ENCODE measurements around the gene TTC23. TPM values are rescaled to one million over a fixed set of nuclear protein-coding genes. Genes with fewer than 3 reads are reported as not detected.

TTC23 gene
- total RNA-seq, 1 donor from 2014 or later: 32.3 TPM

DNA sequence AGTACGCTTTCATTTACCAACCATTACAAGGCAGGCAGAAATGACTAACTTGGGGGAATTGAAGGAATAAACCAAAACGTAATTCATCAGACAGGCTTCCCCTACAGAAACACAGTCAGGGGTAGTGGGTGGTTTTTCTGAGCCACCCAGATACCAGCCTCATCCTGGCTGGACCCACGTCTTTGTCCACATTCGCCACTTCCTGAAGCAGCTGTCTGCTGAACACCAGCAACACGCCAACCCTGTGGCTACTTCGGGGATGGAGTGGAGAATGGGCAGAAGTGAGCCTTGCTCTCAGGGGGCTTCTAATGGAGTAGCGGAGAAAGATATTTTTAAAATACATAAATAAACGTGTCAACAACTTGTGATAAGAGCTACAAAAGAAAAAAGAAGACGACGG, 104.4 kb downstream of the TTC23 start:
- no peak for DNase-seq (ENCODE audit: low spot score in 2 of 2, unreplicated experiment in 2 of 2)
- H3K9me3 Mint-ChIP-seq: no peaks in the 10 kb centered on the region
- H3K27me3 Mint-ChIP-seq (ENCODE audit: low read depth): no peaks in the 10 kb centered on the region
- peaks cover 27% of the 10 kb centered on the region for H3K36me3 Mint-ChIP-seq
- H3K27ac Mint-ChIP-seq: no peak overlapping the region
- TF ChIP-seq, protein P1, sequence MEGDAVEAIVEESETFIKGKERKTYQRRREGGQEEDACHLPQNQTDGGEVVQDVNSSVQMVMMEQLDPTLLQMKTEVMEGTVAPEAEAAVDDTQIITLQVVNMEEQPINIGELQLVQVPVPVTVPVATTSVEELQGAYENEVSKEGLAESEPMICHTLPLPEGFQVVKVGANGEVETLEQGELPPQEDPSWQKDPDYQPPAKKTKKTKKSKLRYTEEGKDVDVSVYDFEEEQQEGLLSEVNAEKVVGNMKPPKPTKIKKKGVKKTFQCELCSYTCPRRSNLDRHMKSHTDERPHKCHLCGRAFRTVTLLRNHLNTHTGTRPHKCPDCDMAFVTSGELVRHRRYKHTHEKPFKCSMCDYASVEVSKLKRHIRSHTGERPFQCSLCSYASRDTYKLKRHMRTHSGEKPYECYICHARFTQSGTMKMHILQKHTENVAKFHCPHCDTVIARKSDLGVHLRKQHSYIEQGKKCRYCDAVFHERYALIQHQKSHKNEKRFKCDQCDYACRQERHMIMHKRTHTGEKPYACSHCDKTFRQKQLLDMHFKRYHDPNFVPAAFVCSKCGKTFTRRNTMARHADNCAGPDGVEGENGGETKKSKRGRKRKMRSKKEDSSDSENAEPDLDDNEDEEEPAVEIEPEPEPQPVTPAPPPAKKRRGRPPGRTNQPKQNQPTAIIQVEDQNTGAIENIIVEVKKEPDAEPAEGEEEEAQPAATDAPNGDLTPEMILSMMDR (IDR thresholded peaks at IDR 0.05; ENCODE audit: unreplicated experiment): no peak
- no peak overlapping the region for H3K4me3 Mint-ChIP-seq
- no peaks in the 10 kb centered on the region for H3K4me1 Mint-ChIP-seq

GRCh38 chr15:99143655-99144610, 105.4 kb downstream of the TTC23 start:
- Mint-ChIP-seq H3K27ac (no peak overlapping the region), H3K36me3 (peaks cover 27% of the 10 kb centered on the region), H3K9me3 (no peaks in the 10 kb centered on the region), H3K27me3 (ENCODE audit: low read depth) (no peaks in the 10 kb centered on the region), H3K4me1 (no peaks in the 10 kb centered on the region), H3K4me3 (no peak overlapping the region)
- TF ChIP-seq, protein P1 (IDR thresholded peaks at IDR 0.05; ENCODE audit: unreplicated experiment): no peak
- DNase-seq (ENCODE audit: low spot score in 2 of 2, unreplicated experiment in 2 of 2): no peak

DNA sequence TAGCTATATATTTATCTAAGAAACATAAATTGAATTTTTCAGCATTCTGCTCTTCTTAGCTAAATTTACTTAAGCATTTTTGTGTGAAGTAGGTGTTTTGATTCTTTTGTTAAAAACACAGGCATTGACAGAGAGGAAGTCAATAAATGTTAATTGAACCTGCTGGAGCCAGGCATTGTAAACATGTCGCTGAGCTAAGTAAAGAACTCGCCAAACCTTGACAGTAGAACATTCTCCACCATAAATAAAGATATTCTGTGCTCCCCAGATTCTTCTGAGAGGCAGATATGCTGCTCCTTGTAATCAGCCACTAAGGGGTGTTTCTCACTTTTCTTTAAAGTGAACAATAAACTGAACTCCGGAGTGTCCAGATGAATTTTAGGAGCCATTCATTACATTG, 106.1 kb downstream of the TTC23 start:
- Mint-ChIP-seq H3K4me1 (no peaks in the 10 kb centered on the region), H3K27me3 (ENCODE audit: low read depth) (no peaks in the 10 kb centered on the region), H3K27ac (no peak overlapping the region), H3K36me3 (peaks cover 21% of the 10 kb centered on the region), H3K9me3 (no peaks in the 10 kb centered on the region), H3K4me3 (no peak overlapping the region)
- TF ChIP-seq, protein P1 (IDR thresholded peaks at IDR 0.05; ENCODE audit: unreplicated experiment): no peak
- DNase-seq (ENCODE audit: low spot score in 2 of 2, unreplicated experiment in 2 of 2): no peak

DNA sequence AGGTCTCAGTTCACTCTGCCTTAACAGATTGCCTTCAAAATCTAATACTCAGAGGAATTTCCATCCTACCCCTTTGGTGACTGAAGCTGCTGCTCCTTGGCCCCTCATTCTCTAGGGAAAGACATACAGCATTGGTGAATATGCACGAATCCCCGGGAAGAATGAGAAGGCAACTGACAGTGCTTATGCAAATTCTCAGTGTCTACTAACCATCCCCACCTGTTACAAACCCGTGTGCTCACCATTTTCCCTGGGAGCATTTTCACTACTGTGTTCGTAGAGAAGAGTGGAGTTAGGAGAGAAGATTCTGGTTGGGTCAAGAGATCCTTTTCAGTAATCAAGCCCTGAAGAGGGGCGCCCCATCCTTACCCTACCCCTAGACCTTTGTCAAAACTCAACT, 106.8 kb downstream of the TTC23 start:
- DNase-seq (ENCODE audit: low spot score in 2 of 2, unreplicated experiment in 2 of 2): no peak
- no peaks in the 10 kb centered on the region for H3K27me3 Mint-ChIP-seq (ENCODE audit: low read depth)
- H3K27ac Mint-ChIP-seq: no peak overlapping the region
- TF ChIP-seq, protein P1 (IDR thresholded peaks at IDR 0.05; ENCODE audit: unreplicated experiment): no peak
- H3K4me3 Mint-ChIP-seq: no peak overlapping the region
- no peaks in the 10 kb centered on the region for H3K4me1 Mint-ChIP-seq
- H3K36me3 Mint-ChIP-seq: peaks cover 20% of the 10 kb centered on the region
- H3K9me3 Mint-ChIP-seq: no peaks in the 10 kb centered on the region

GRCh38 chr15:99141943-99142342, 107.4 kb downstream of the TTC23 start:
- Mint-ChIP-seq H3K36me3 (peaks cover 24% of the 10 kb centered on the region), H3K27ac (no peak overlapping the region), H3K27me3 (ENCODE audit: low read depth) (no peaks in the 10 kb centered on the region), H3K4me3 (no peak overlapping the region), H3K9me3 (no peaks in the 10 kb centered on the region), H3K4me1 (no peaks in the 10 kb centered on the region)
- DNase-seq (ENCODE audit: low spot score in 2 of 2, unreplicated experiment in 2 of 2): no peak
- TF ChIP-seq, protein P1 (IDR thresholded peaks at IDR 0.05; ENCODE audit: unreplicated experiment): no peak

Measured in mesothelial cell of epicardium (in vitro differentiated cells).